Measurements from ENCODE around the gene ENDOU.

Gene ENDOU

GRCh38 chr12:47736877-47737676 lies 11.8 kb upstream of the ENDOU start:
- H3K27ac ChIP-seq = no peak overlapping the region
- TF ChIP-seq ZFX (IDR thresholded peaks at IDR 0.05; ENCODE audit: borderline replicate concordance) = no peak
- no peak for TF ChIP-seq CTCF (IDR thresholded peaks at IDR 0.05)

GRCh38 chr12:47736216-47736615 lies 10.9 kb upstream of the ENDOU start:
- no peak overlapping the region for H3K27ac ChIP-seq
- TF ChIP-seq CTCF (IDR thresholded peaks at IDR 0.05) (no peak), ZFX (IDR thresholded peaks at IDR 0.05; ENCODE audit: borderline replicate concordance) (no peak)

- H3K27ac ChIP-seq = no peak overlapping the region
- TF ChIP-seq ZFX (IDR thresholded peaks at IDR 0.05; ENCODE audit: borderline replicate concordance) (no peak), CTCF (IDR thresholded peaks at IDR 0.05) (no peak)
These were observed 10.4 kb upstream of the ENDOU start for GRCh38 chr12:47735649-47736048.

GRCh38 chr12:47734725-47735480 lies 9.6 kb upstream of the ENDOU start:
- TF ChIP-seq CTCF (IDR thresholded peaks at IDR 0.05) (no peak), ZFX (IDR thresholded peaks at IDR 0.05; ENCODE audit: borderline replicate concordance) (no peak)
- H3K27ac ChIP-seq = no peak overlapping the region

- H3K27ac ChIP-seq = no peak overlapping the region
- no peak for TF ChIP-seq ZFX (IDR thresholded peaks at IDR 0.05; ENCODE audit: borderline replicate concordance)
- TF ChIP-seq CTCF (IDR thresholded peaks at IDR 0.05) = no peak
These were observed 7.9 kb upstream of the ENDOU start for GRCh38 chr12:47733142-47733541.

- no peak overlapping the region for H3K27ac ChIP-seq
- no peak for TF ChIP-seq CTCF (IDR thresholded peaks at IDR 0.05)
- no peak for TF ChIP-seq ZFX (IDR thresholded peaks at IDR 0.05; ENCODE audit: borderline replicate concordance)
These were observed 7.2 kb upstream of the ENDOU start for GRCh38 chr12:47732504-47732903.

GRCh38 chr12:47731723-47732122 lies 6.4 kb upstream of the ENDOU start:
- TF ChIP-seq ZFX (IDR thresholded peaks at IDR 0.05; ENCODE audit: borderline replicate concordance) (no peak), CTCF (IDR thresholded peaks at IDR 0.05) (no peak)
- no peak overlapping the region for H3K27ac ChIP-seq
